MM.1S (cell line): ENCODE data around the gene GC.
"Not testable (repeated sequence)": the region's sequence is repeated elsewhere in the genome, so short reads cannot be mapped to it uniquely, and the experiment has no call there.

Source experiments
- DNase-seq: peaks from one replicate; pipeline ENCODE4 v3.0.0-alpha.2; 2015
- H2AFZ ChIP-seq: fragments of 300-600 bp; sonication (generic); 2 replicates; pipeline ENCODE4 v1.6.0; 2016; ENCODE audit warnings: antibody characterized with exemption, low read length
- H3F3A ChIP-seq: fragments of 300-600 bp; sonication (generic); 2 replicates; pipeline ENCODE4 v1.6.1; 2016; ENCODE audit warnings: mild to moderate bottlenecking, antibody characterized with exemption, low read length, moderate library complexity, mixed read lengths; ENCODE audit not compliant: insufficient read depth
- H3K27ac ChIP-seq: fragments of 300-600 bp; sonication (generic); 2 replicates; pipeline ENCODE4 v1.5.1; 2016; ENCODE audit warnings: mild to moderate bottlenecking, low read length
- H3K27me3 ChIP-seq: fragments of 300-600 bp; sonication (generic); replicated peaks from 2 replicates; pipeline ENCODE4 v1.6.0; 2016; ENCODE audit warnings: low read length; ENCODE audit not compliant: insufficient read depth
- H3K36me3 ChIP-seq: fragments of 300-600 bp; sonication (generic); replicated peaks from 2 replicates; pipeline ENCODE4 v1.6.1; 2016; ENCODE audit warnings: mild to moderate bottlenecking, low read length, mixed read lengths; ENCODE audit not compliant: insufficient read depth
- H3K4me1 ChIP-seq: fragments of 300-600 bp; sonication (generic); 2 replicates; pipeline ENCODE4 v1.6.1; 2016; ENCODE audit warnings: low read length, mixed read lengths
- H3K4me2 ChIP-seq: fragments of 300-600 bp; sonication (generic); 2 replicates; pipeline ENCODE4 v1.6.0; 2016; ENCODE audit warnings: low read depth, low read length
- H3K4me3 ChIP-seq: fragments of 300-600 bp; sonication (generic); 2 replicates; pipeline ENCODE4 v1.5.1; 2016; ENCODE audit warnings: low read length, mixed read lengths
- H3K79me2 ChIP-seq: fragments of 300-600 bp; sonication (generic); 2 replicates; pipeline ENCODE4 v1.6.1; 2016; ENCODE audit warnings: mixed run types, low read length, mixed read lengths
- H3K9ac ChIP-seq: fragments of 300-600 bp; sonication (generic); 2 replicates; pipeline ENCODE4 v1.6.1; 2016; ENCODE audit warnings: low read length, mixed read lengths
- H3K9me2 ChIP-seq: fragments of 300-600 bp; sonication (generic); replicated peaks from 2 replicates; pipeline ENCODE4 v1.6.1; 2016; ENCODE audit warnings: mild to moderate bottlenecking, low read length, mixed read lengths; ENCODE audit not compliant: insufficient read depth
- H3K9me3 ChIP-seq: fragments of 300-600 bp; sonication (generic); replicated peaks from 2 replicates; pipeline ENCODE4 v1.6.1; 2016; ENCODE audit warnings: mild to moderate bottlenecking, low read length, mixed read lengths; ENCODE audit not compliant: insufficient read depth
- H4K20me1 ChIP-seq: fragments of 300-600 bp; sonication (generic); 2 replicates; pipeline ENCODE4 v1.6.1; 2016; ENCODE audit warnings: mild to moderate bottlenecking, low read length, moderate library complexity, mixed read lengths; ENCODE audit not compliant: insufficient read depth
- CTCF ChIP-seq: fragments of 300-600 bp; sonication (generic); IDR thresholded peaks from 2 replicates; pipeline ENCODE4 v1.5.1; 2016; ENCODE audit warnings: antibody characterized with exemption, low read length, mixed read lengths
- EZH2 ChIP-seq: fragments of 300-600 bp; sonication (generic); optimal IDR thresholded peaks from 2 replicates; pipeline ENCODE3; 2017; ENCODE audit warnings: low read depth, mild to moderate bottlenecking, antibody characterized with exemption, low read length, mixed read lengths
- EZH2phosphoT487 ChIP-seq: fragments of 300-600 bp; sonication (generic); IDR thresholded peaks from 2 replicates; pipeline ENCODE4 v1.6.1; 2018; ENCODE audit warnings: antibody characterized with exemption, low read length

Gene GC

GRCh38 chr4:71804017-71804697 lies 20.3 kb upstream of the GC start:
- DNase-seq, H3K4me1 ChIP-seq, H3K4me2 ChIP-seq, H2AFZ ChIP-seq, H3K9ac ChIP-seq, H3K4me3 ChIP-seq, H3K27me3 ChIP-seq, H3K27ac ChIP-seq, H3K9me2 ChIP-seq, H3K79me2 ChIP-seq, H4K20me1 ChIP-seq, H3F3A ChIP-seq, H3K36me3 ChIP-seq, H3K9me3 ChIP-seq: not testable (repeated sequence)

- Histone ChIP-seq H3K4me1 (no peaks in the 10 kb centered on the region), H3K9ac (no peak overlapping the region), H3K27ac (no peak overlapping the region), H3K27me3 (no peaks in the 10 kb centered on the region), H2AFZ (no peak overlapping the region), H3K4me3 (no peak overlapping the region), H3K4me2 (no peak overlapping the region), H3K9me2 (no peaks in the 10 kb centered on the region), H3K36me3 (no peaks in the 10 kb centered on the region), H3F3A (no peaks in the 10 kb centered on the region), H3K79me2 (no peaks in the 10 kb centered on the region), H3K9me3 (no peaks in the 10 kb centered on the region), H4K20me1 (no peaks in the 10 kb centered on the region)
- no peak for DNase-seq
- TF ChIP-seq CTCF: no peak
- TF ChIP-seq EZH2phosphoT487: no peak
- no peak for TF ChIP-seq EZH2
Observed at GRCh38 chr4:71785959-71786358, 2.1 kb upstream of the GC start.

GRCh38 chr4:71784569-71785197 lies 804 bp upstream of the GC start:
- Histone ChIP-seq H4K20me1 (no peaks in the 10 kb centered on the region), H3K79me2 (no peaks in the 10 kb centered on the region), H3K9ac (no peak overlapping the region), H3K4me1 (no peaks in the 10 kb centered on the region), H3F3A (no peaks in the 10 kb centered on the region), H3K4me2 (no peak overlapping the region), H3K9me3 (no peaks in the 10 kb centered on the region), H3K36me3 (no peaks in the 10 kb centered on the region), H3K27ac (no peak overlapping the region), H3K27me3 (no peaks in the 10 kb centered on the region), H2AFZ (no peak overlapping the region), H3K4me3 (no peak overlapping the region), H3K9me2 (no peaks in the 10 kb centered on the region)
- no peak for DNase-seq
- TF ChIP-seq EZH2 (no peak), CTCF (no peak), EZH2phosphoT487 (no peak)

GRCh38 chr4:71777891-71778290 lies 6.0 kb downstream of the GC start:
- Histone ChIP-seq H3K4me3 (no peak overlapping the region), H3K4me2 (no peak overlapping the region), H3K27me3 (no peaks in the 10 kb centered on the region), H3K4me1 (no peaks in the 10 kb centered on the region), H3K36me3 (no peaks in the 10 kb centered on the region), H3K9ac (no peak overlapping the region), H3F3A (no peaks in the 10 kb centered on the region), H3K9me3 (no peaks in the 10 kb centered on the region), H3K79me2 (no peaks in the 10 kb centered on the region), H4K20me1 (no peaks in the 10 kb centered on the region), H3K9me2 (no peaks in the 10 kb centered on the region), H3K27ac (no peak overlapping the region), H2AFZ (no peak overlapping the region)
- no peak for DNase-seq
- TF ChIP-seq EZH2phosphoT487: no peak
- TF ChIP-seq CTCF: no peak
- TF ChIP-seq EZH2: no peak
